HepG2 (cell line): ENCODE results near the gene SLC22A23. TPM values are rescaled to one million over a fixed set of nuclear protein-coding genes. Genes with fewer than 3 reads are reported as not detected.

Experiments
- BRCA1 ChIP-seq: sonication (generic); formaldehyde crosslinking; IDR thresholded peaks from 2 replicates; pipeline ENCODE4 v1.4.0; 2020; ENCODE audit warnings: missing genetic modification reagents
- BRD4 ChIP-seq: sonication (generic); formaldehyde crosslinking; IDR thresholded peaks from 2 replicates; pipeline ENCODE4 v1.4.0; 2020; ENCODE audit warnings: missing genetic modification reagents
- E2F2 ChIP-seq: sonication (generic); formaldehyde crosslinking; IDR thresholded peaks from 2 replicates; pipeline ENCODE4 v1.4.0; 2020; ENCODE audit warnings: missing genetic modification reagents, borderline replicate concordance
- GLI4 ChIP-seq: sonication (generic); formaldehyde crosslinking; IDR thresholded peaks from 2 replicates; pipeline ENCODE4 v1.5.1; 2020; ENCODE audit warnings: missing genetic modification reagents, mild to moderate bottlenecking, moderate library complexity, borderline replicate concordance
- HES4 ChIP-seq: sonication (generic); formaldehyde crosslinking; IDR thresholded peaks from 2 replicates; pipeline ENCODE4 v1.9.0; 2021; ENCODE audit warnings: mild to moderate bottlenecking, missing genetic modification reagents, borderline replicate concordance
- HMG20A ChIP-seq: IDR thresholded peaks from 2 replicates; pipeline ENCODE4 v1.6.1; 2016; ENCODE audit warnings: borderline replicate concordance
- IKZF1 ChIP-seq: fragments of 450-650 bp; IDR thresholded peaks from 2 replicates; pipeline ENCODE4 v1.7.1; 2016
- JUNB ChIP-seq: sonication (generic); formaldehyde crosslinking; IDR thresholded peaks from 2 replicates; pipeline ENCODE4 v1.8.0; 2022; ENCODE audit warnings: missing genetic modification reagents, mild to moderate bottlenecking, borderline replicate concordance
- MEIS1 ChIP-seq: sonication (generic); formaldehyde crosslinking; IDR thresholded peaks from 2 replicates; pipeline ENCODE4 v1.9.0; 2021; ENCODE audit warnings: mild to moderate bottlenecking, missing genetic modification reagents, moderate library complexity, borderline replicate concordance
- RBM22 ChIP-seq: fragments of 200-400 bp; formaldehyde crosslinking; optimal IDR thresholded peaks from 2 replicates; pipeline ENCODE3; 2017; ENCODE audit warnings: mild to moderate bottlenecking, low read length, moderate library complexity
- SIX1 ChIP-seq: sonication (generic); formaldehyde crosslinking; IDR thresholded peaks from 2 replicates; pipeline ENCODE4 v1.4.0; 2020; ENCODE audit warnings: missing genetic modification reagents, borderline replicate concordance
- SMAD1 ChIP-seq: sonication (generic); formaldehyde crosslinking; IDR thresholded peaks from 2 replicates; pipeline ENCODE4 v1.4.0; 2020; ENCODE audit warnings: missing genetic modification reagents, low read depth, mild to moderate bottlenecking, borderline replicate concordance
- SOX6 ChIP-seq, 2 experiments: fragments of 450-650 bp in 1 of 2; sonication (generic) in 1 of 2; formaldehyde crosslinking in 1 of 2; IDR thresholded peaks; 2 replicates each; pipeline versions ENCODE4 v1.4.0 to v1.6.1; 2017 to 2020; ENCODE audit warnings: antibody characterized with exemption in 1 of 2, mild to moderate bottlenecking in 1 of 2, missing genetic modification reagents in 1 of 2
- TFE3 ChIP-seq: IDR thresholded peaks from 2 replicates; pipeline ENCODE4 v1.6.1; 2016
- ZBTB49 ChIP-seq: sonication (generic); formaldehyde crosslinking; IDR thresholded peaks from 2 replicates; pipeline ENCODE4 v1.4.0; 2020; ENCODE audit warnings: missing genetic modification reagents, borderline replicate concordance
- ZNF207 ChIP-seq: fragments of 450-650 bp; IDR thresholded peaks from 2 replicates; pipeline ENCODE4 v1.6.1; 2016; ENCODE audit warnings: antibody characterized with exemption, borderline replicate concordance
- ZNF432 ChIP-seq: sonication (generic); formaldehyde crosslinking; IDR thresholded peaks from 2 replicates; pipeline ENCODE4 v1.5.0; 2020; ENCODE audit warnings: missing genetic modification reagents, mild to moderate bottlenecking, borderline replicate concordance
- ZNF567 ChIP-seq: sonication (generic); formaldehyde crosslinking; IDR thresholded peaks from 2 replicates; pipeline ENCODE4 v1.8.1; 2023; ENCODE audit warnings: mild to moderate bottlenecking, missing genetic modification reagents, borderline replicate concordance
- ZNF569 ChIP-seq: sonication (generic); formaldehyde crosslinking; IDR thresholded peaks from 2 replicates; pipeline ENCODE4 v1.5.0; 2020; ENCODE audit warnings: mild to moderate bottlenecking, missing genetic modification reagents, moderate library complexity, borderline replicate concordance
- ZNF761 ChIP-seq: sonication (generic); formaldehyde crosslinking; conservative IDR thresholded peaks from 2 replicates; pipeline ENCODE4 v1.4.0; 2020; ENCODE audit warnings: mild to moderate bottlenecking, missing genetic modification reagents
- ZZZ3 ChIP-seq: sonication (generic); formaldehyde crosslinking; IDR thresholded peaks from 2 replicates; pipeline ENCODE4 v1.4.0; 2020; ENCODE audit warnings: missing genetic modification reagents, mild to moderate bottlenecking, borderline replicate concordance
- polyA plus RNA-seq, 8 experiments: library from polyadenylated mRNA; depleted of rRNA in 3 of 8; stranded (reverse) in 7 of 8; unstranded in 1 of 8; fragments of >200 nt; fragmentation: Illumina TruSeq in 4 of 8; extraction: Trizol in 4 of 8; gene quantifications; 2 replicates each; pipeline versions ENCODE4 v1.2.1 to v1.2.3, GENCODE V29; 2011 to 2016; ENCODE audit warnings: low read depth in 4 of 8, missing spikeins in 1 of 8, mixed read lengths in 1 of 8; ENCODE audit not compliant: insufficient read depth in 1 of 8
- total RNA-seq, 5 experiments: library from RNA; depleted of rRNA; stranded (reverse); fragments of >200 nt; fragmentation: Illumina TruSeq; extraction: Trizol; gene quantifications; 2 replicates each; pipeline ENCODE4 v1.2.3, GENCODE V29; 2016; ENCODE audit warnings: low read depth in 1 of 5
- TF ChIP-seq, protein P1 (sequence below): IDR thresholded peaks from 2 replicates; pipeline ENCODE4 v1.6.1; 2016; ENCODE audit warnings: low read depth

The SLC22A23 gene
- total and polyA plus RNA-seq, 2 of the 13 experiments (the other 11 are each of a cell fraction or from before 2014, with no cell fraction given), result 11.8 to 17.5 TPM

GRCh38 chr6:3247255-3248146 lies 209.3 kb downstream of the SLC22A23 start (continued):
- TF ChIP-seq TFE3 (CRISPR knock-in tag) (peak; percentile 45; the same call in 1 of the 2 replicates), SIX1 (CRISPR knock-in tag) (no peak), BRD4 (CRISPR knock-in tag) (0 out of 2 replicates have a peak, but pooled peaks have one; percentile 52), JUNB (CRISPR knock-in tag) (no peak), HMG20A (CRISPR knock-in tag) (peak; percentile 45; the same call in 1 of the 2 replicates), ZNF567 (no peak), ZNF432 (no peak), ZNF569 (CRISPR knock-in tag) (no peak), MEIS1 (CRISPR knock-in tag) (no peak), ZZZ3 (CRISPR knock-in tag) (no peak), E2F2 (0 out of 2 replicates have a peak, but pooled peaks have one; percentile 40), HES4 (CRISPR knock-in tag) (no peak), ZNF207 (no peak), RBM22 (no peak), IKZF1 (no peak), GLI4 (CRISPR knock-in tag) (no peak), SMAD1 (CRISPR knock-in tag) (0 out of 2 replicates have a peak, but pooled peaks have one; percentile 63), ZBTB49 (no peak), SOX6 (IDR thresholded peaks at IDR 0.05) (no peak), SOX6 (CRISPR knock-in tag; IDR thresholded peaks at IDR 0.05) (peak; percentile 12), BRCA1 (0 out of 2 replicates have a peak, but pooled peaks have one; percentile 31), ZNF761 (CRISPR knock-in tag) (no peak)
- TF ChIP-seq, protein P1, sequence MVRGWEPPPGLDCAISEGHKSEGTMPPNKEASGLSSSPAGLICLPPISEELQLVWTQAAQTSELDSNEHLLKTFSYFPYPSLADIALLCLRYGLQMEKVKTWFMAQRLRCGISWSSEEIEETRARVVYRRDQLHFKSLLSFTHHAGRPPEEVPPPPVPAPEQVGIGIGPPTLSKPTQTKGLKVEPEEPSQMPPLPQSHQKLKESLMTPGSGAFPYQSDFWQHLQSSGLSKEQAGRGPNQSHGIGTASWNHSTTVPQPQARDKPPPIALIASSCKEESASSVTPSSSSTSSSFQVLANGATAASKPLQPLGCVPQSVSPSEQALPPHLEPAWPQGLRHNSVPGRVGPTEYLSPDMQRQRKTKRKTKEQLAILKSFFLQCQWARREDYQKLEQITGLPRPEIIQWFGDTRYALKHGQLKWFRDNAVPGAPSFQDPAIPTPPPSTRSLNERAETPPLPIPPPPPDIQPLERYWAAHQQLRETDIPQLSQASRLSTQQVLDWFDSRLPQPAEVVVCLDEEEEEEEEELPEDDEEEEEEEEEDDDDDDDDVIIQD (CRISPR knock-in tag), result peak; percentile 16; the same call in 1 of the 2 replicates
